Activated T-cell treated with anti-CD3 and anti-CD28 coated beads, Interleukin-2, amount 50 U/mL, for 4 hours (primary cell): ENCODE results near the gene LRPPRC. TPM values are rescaled to one million over a fixed set of nuclear protein-coding genes. Genes with fewer than 3 reads are reported as not detected.

Source experiments
- ATAC-seq, 2 donors: fragments of 200-7000 bp; cut with Tn5 transposase; one replicate each; pipeline ENCODE4 v1.10.0; 2021
- DNase-seq: peaks from one replicate; pipeline ENCODE4 v3.0.0-alpha.2; 2020
- H3K27me3 Mint-ChIP-seq: one replicate; pipeline ENCODE4 v1.8.0; 2021; ENCODE audit warnings: low read depth, mixed read lengths
- H3K36me3 Mint-ChIP-seq: one replicate; pipeline ENCODE4 v1.8.0; 2022; ENCODE audit warnings: mixed read lengths; ENCODE audit not compliant: insufficient read depth
- H3K4me1 Mint-ChIP-seq: one replicate; pipeline ENCODE4 v1.8.0; 2021; ENCODE audit warnings: low read depth, mixed read lengths
- H3K4me3 Mint-ChIP-seq: one replicate; pipeline ENCODE4 v1.8.0; 2021; ENCODE audit warnings: mild to moderate bottlenecking, moderate library complexity, mixed read lengths
- H3K9me3 Mint-ChIP-seq: one replicate; pipeline ENCODE4 v1.8.0; 2021; ENCODE audit warnings: mixed read lengths
- total RNA-seq, 3 donors: library from RNA; stranded (reverse); gene quantifications; one replicate each; pipeline ENCODE4 v1.2.1, GENCODE V29; 2021

Gene LRPPRC
- total RNA-seq, 3 donors from 2014 or later, result 165 to 211 (median 185) TPM

GRCh38 chr2:43884689-43885088 is 111.1 kb downstream of the LRPPRC start:
- no peak for ATAC-seq
- no peak for DNase-seq
- H3K4me3 Mint-ChIP-seq, result no peak overlapping the region
- H3K4me1 Mint-ChIP-seq, result no peaks in the 10 kb centered on the region
- H3K27me3 Mint-ChIP-seq, result no peaks in the 10 kb centered on the region
- H3K9me3 Mint-ChIP-seq, result no peaks in the 10 kb centered on the region
- peaks cover 23% of the 10 kb centered on the region for H3K36me3 Mint-ChIP-seq

- Mint-ChIP-seq H3K9me3 (no peaks in the 10 kb centered on the region), H3K36me3 (peaks cover 5% of the 10 kb centered on the region), H3K4me3 (no peak overlapping the region), H3K4me1 (peaks cover 3% of the 10 kb centered on the region), H3K27me3 (peaks cover 9% of the 10 kb centered on the region)
- DNase-seq (no peak), ATAC-seq (no peak)
Observed at GRCh38 chr2:43882312-43882711, 113.5 kb downstream of the LRPPRC start.

- peaks cover 23% of the 10 kb centered on the region for H3K27me3 Mint-ChIP-seq
- DNase-seq (no peak), ATAC-seq (no peak)
- H3K4me1 Mint-ChIP-seq, result peaks cover 3% of the 10 kb centered on the region
- no peak overlapping the region for H3K4me3 Mint-ChIP-seq
- H3K36me3 Mint-ChIP-seq, result no peaks in the 10 kb centered on the region
- H3K9me3 Mint-ChIP-seq, result no peaks in the 10 kb centered on the region
Observed at GRCh38 chr2:43880952-43881351, 114.8 kb downstream of the LRPPRC start.

- no peak for ATAC-seq
- peaks cover 26% of the 10 kb centered on the region for H3K27me3 Mint-ChIP-seq
- peaks cover 3% of the 10 kb centered on the region for H3K4me1 Mint-ChIP-seq
- H3K4me3 Mint-ChIP-seq, result no peak overlapping the region
- DNase-seq, result no peak
- H3K9me3 Mint-ChIP-seq, result no peaks in the 10 kb centered on the region
- no peaks in the 10 kb centered on the region for H3K36me3 Mint-ChIP-seq
Observed at GRCh38 chr2:43880471-43880870, 115.3 kb downstream of the LRPPRC start.

- peaks cover 26% of the 10 kb centered on the region for H3K27me3 Mint-ChIP-seq
- H3K4me1 Mint-ChIP-seq, result peaks cover 3% of the 10 kb centered on the region
Observed at GRCh38 chr2:43879261-43879660, 116.5 kb downstream of the LRPPRC start.

GRCh38 chr2:43877782-43878464 is 117.9 kb downstream of the LRPPRC start:
- H3K36me3 Mint-ChIP-seq, result no peaks in the 10 kb centered on the region

More at GRCh38 chr2:43879261-43879660, 116.5 kb downstream of the LRPPRC start:
- H3K9me3 Mint-ChIP-seq, result no peaks in the 10 kb centered on the region
- DNase-seq, result no peak
- H3K4me3 Mint-ChIP-seq, result no peak overlapping the region
- H3K36me3 Mint-ChIP-seq, result no peaks in the 10 kb centered on the region
- ATAC-seq, result no peak

GRCh38 chr2:43874776-43875451 is 120.9 kb downstream of the LRPPRC start:
- H3K36me3 Mint-ChIP-seq, result no peaks in the 10 kb centered on the region
- peaks cover 3% of the 10 kb centered on the region for H3K4me1 Mint-ChIP-seq
- peaks cover 35% of the 10 kb centered on the region for H3K27me3 Mint-ChIP-seq
- H3K9me3 Mint-ChIP-seq, result no peaks in the 10 kb centered on the region
- ATAC-seq (peak in 1 of 2 donors; percentile 19), DNase-seq (no peak)
- no peak overlapping the region for H3K4me3 Mint-ChIP-seq

More at GRCh38 chr2:43877782-43878464, 117.9 kb downstream of the LRPPRC start:
- Mint-ChIP-seq H3K27me3 (peaks cover 30% of the 10 kb centered on the region), H3K4me3 (no peak overlapping the region), H3K4me1 (peaks cover 3% of the 10 kb centered on the region), H3K9me3 (no peaks in the 10 kb centered on the region)
- peak; percentile 48 for DNase-seq
- ATAC-seq, result peak; percentile 78 to 82

- ATAC-seq, result no peak
- no peak for DNase-seq
- peaks cover 33% of the 10 kb centered on the region for H3K27me3 Mint-ChIP-seq
- no peaks in the 10 kb centered on the region for H3K9me3 Mint-ChIP-seq
- H3K36me3 Mint-ChIP-seq, result no peaks in the 10 kb centered on the region
- no peaks in the 10 kb centered on the region for H3K4me1 Mint-ChIP-seq
- H3K4me3 Mint-ChIP-seq, result no peak overlapping the region
Observed at GRCh38 chr2:43872151-43872550, 123.6 kb downstream of the LRPPRC start.

GRCh38 chr2:43855292-43855691 is 140.5 kb downstream of the LRPPRC start:
- Mint-ChIP-seq H3K9me3 (no peaks in the 10 kb centered on the region), H3K4me1 (no peaks in the 10 kb centered on the region), H3K27me3 (peaks cover 43% of the 10 kb centered on the region), H3K4me3 (no peak overlapping the region), H3K36me3 (no peaks in the 10 kb centered on the region)
- DNase-seq (no peak), ATAC-seq (no peak)

- ATAC-seq, result no peak
- no peaks in the 10 kb centered on the region for H3K36me3 Mint-ChIP-seq
- DNase-seq, result no peak
- H3K4me3 Mint-ChIP-seq, result no peak overlapping the region
- H3K27me3 Mint-ChIP-seq, result peaks cover 43% of the 10 kb centered on the region
- no peaks in the 10 kb centered on the region for H3K4me1 Mint-ChIP-seq
- H3K9me3 Mint-ChIP-seq, result no peaks in the 10 kb centered on the region
Observed at GRCh38 chr2:43854671-43855070, 141.1 kb downstream of the LRPPRC start.

GRCh38 chr2:43853141-43854081 is 142.4 kb downstream of the LRPPRC start:
- Mint-ChIP-seq H3K4me1 (no peaks in the 10 kb centered on the region), H3K36me3 (no peaks in the 10 kb centered on the region), H3K4me3 (no peak overlapping the region), H3K27me3 (peaks cover 38% of the 10 kb centered on the region), H3K9me3 (no peaks in the 10 kb centered on the region)
- DNase-seq (no peak), ATAC-seq (no peak)

- Mint-ChIP-seq H3K4me3 (no peak overlapping the region), H3K27me3 (peaks cover 38% of the 10 kb centered on the region), H3K9me3 (no peaks in the 10 kb centered on the region), H3K4me1 (no peaks in the 10 kb centered on the region), H3K36me3 (no peaks in the 10 kb centered on the region)
- ATAC-seq (no peak), DNase-seq (no peak)
Observed at GRCh38 chr2:43852196-43852730, 143.5 kb downstream of the LRPPRC start.

GRCh38 chr2:43851011-43851980 is 144.5 kb downstream of the LRPPRC start:
- H3K27me3 Mint-ChIP-seq, result peaks cover 31% of the 10 kb centered on the region
- DNase-seq, result no peak
- H3K4me1 Mint-ChIP-seq, result no peaks in the 10 kb centered on the region
- H3K9me3 Mint-ChIP-seq, result no peaks in the 10 kb centered on the region
- no peak for ATAC-seq
- no peak overlapping the region for H3K4me3 Mint-ChIP-seq
- H3K36me3 Mint-ChIP-seq, result no peaks in the 10 kb centered on the region
